A549 (cell line): ENCODE results near the gene BSDC1.

Source experiments
- BHLHE40 ChIP-seq: IDR thresholded peaks from 2 replicates; pipeline ENCODE4 v1.6.1; 2012; ENCODE audit warnings: low read depth, low read length, inconsistent platforms
- CHD2 ChIP-seq: fragments of 150-350 bp; IDR thresholded peaks from 2 replicates; pipeline ENCODE4 v1.6.1; 2014; ENCODE audit warnings: low read length; ENCODE audit not compliant: partially characterized antibody
- CTCF ChIP-seq: fragments of >200 bp; sonication (Bioruptor Twin); formaldehyde crosslinking; IDR thresholded peaks from 3 replicates; pipeline ENCODE4 v1.5.1; 2016
- EP300 ChIP-seq, 2 experiments: fragments of >200 bp; sonication (Bioruptor Twin); formaldehyde crosslinking; IDR thresholded peaks; 2 replicates in 1 of 2; 3 replicates in 1 of 2; pipeline ENCODE4 v1.6.1; 2016 to 2017
- ESRRA ChIP-seq: fragments of 150-350 bp; IDR thresholded peaks from 2 replicates; pipeline ENCODE4 v1.6.1; 2014; ENCODE audit warnings: mild to moderate bottlenecking, low read length, borderline replicate concordance
- HMGXB4 ChIP-seq: fragments of 250-450 bp; sonication (Bioruptor Pico); IDR thresholded peaks from 2 replicates; pipeline ENCODE4 v1.5.0; 2021; ENCODE audit warnings: mild to moderate bottlenecking, moderate library complexity, borderline replicate concordance
- MAFK ChIP-seq: fragments of 450-650 bp; IDR thresholded peaks from 2 replicates; pipeline ENCODE4 v1.6.1; 2014; ENCODE audit not compliant: partially characterized antibody
- POLR2A ChIP-seq: IDR thresholded peaks from 2 replicates; pipeline ENCODE4 v1.6.1; 2012; ENCODE audit warnings: mild to moderate bottlenecking, low read length
- RAD21 ChIP-seq, 2 experiments: fragments of >200 bp in 1 of 2; sonication (Bioruptor Twin) in 1 of 2; formaldehyde crosslinking in 1 of 2; IDR thresholded peaks in 1 of 2; conservative IDR thresholded peaks in 1 of 2; 2 replicates in 1 of 2; 3 replicates in 1 of 2; pipeline ENCODE4 v1.6.1; 2012 to 2018; ENCODE audit warnings: inconsistent platforms in 1 of 2
- TP53 ChIP-seq: fragments of 250-450 bp; sonication (Bioruptor Pico); IDR thresholded peaks from 2 replicates; pipeline ENCODE4 v1.5.0; 2021; ENCODE audit warnings: mild to moderate bottlenecking, moderate library complexity
- ZFP36 ChIP-seq: fragments of 450-650 bp; IDR thresholded peaks from 2 replicates; pipeline ENCODE4 v1.6.1; 2014; ENCODE audit warnings: borderline replicate concordance; ENCODE audit not compliant: partially characterized antibody
- ZNF302 ChIP-seq: fragments of 250-450 bp; sonication (Bioruptor Pico); IDR thresholded peaks from 2 replicates; pipeline ENCODE4 v1.9.0; 2021; ENCODE audit warnings: inconsistent platforms, mild to moderate bottlenecking, moderate library complexity
- TF ChIP-seq, protein P1 (sequence below): IDR thresholded peaks from 2 replicates; pipeline ENCODE4 v1.6.1; 2012; ENCODE audit warnings: low read depth, borderline replicate concordance

DNA sequence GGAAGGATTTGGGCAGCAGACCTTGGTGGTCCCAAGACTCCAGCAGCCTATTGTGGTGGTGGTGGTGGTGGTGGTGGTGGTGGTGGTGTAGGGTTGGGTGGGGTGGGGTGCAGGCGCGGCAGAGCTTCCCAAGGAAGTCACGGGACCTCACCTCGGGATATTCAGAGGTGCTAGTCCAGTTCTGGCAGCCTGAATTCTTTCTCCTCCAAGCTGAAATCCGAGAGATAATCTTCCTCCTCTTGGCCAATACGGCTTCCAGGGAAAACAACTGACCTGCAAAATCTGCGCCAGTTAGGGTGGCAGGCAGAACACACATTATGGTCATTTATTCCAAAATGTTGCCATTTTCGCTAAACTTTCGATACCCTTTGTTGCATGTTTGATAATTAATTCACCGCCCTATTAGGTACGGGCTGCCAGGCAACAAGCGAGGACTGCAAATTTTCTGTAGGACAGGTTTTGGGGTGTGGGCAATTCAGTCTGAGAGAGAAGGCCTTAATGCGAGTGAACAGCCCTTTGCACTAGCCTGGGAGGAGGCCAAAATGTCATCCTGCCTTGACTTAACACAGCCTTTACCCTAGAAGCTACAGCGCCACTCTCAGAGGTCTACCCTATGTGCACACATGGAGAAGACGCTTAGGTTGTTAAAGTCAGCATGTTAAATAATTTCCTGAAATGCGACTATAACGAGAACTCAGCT lies 33.2 kb upstream of the BSDC1 start:
- no peak for TF ChIP-seq MAFK
- no peak for TF ChIP-seq CTCF
- no peak for TF ChIP-seq TP53 (CRISPR knock-in tag)
- no peak for TF ChIP-seq CHD2
- TF ChIP-seq POLR2A = no peak
- TF ChIP-seq HMGXB4 (CRISPR knock-in tag) = no peak
- TF ChIP-seq BHLHE40 = no peak
- TF ChIP-seq ESRRA = no peak
- no peak for TF ChIP-seq ZFP36
- TF ChIP-seq RAD21 (conservative IDR thresholded peaks at IDR 0.05 in 1 of 2, IDR thresholded peaks at IDR 0.05 in 1 of 2) = no peak
- TF ChIP-seq ZNF302 (CRISPR knock-in tag) = no peak
- no peak for TF ChIP-seq EP300 (IDR thresholded peaks at IDR 0.05)
- TF ChIP-seq, protein P1, sequence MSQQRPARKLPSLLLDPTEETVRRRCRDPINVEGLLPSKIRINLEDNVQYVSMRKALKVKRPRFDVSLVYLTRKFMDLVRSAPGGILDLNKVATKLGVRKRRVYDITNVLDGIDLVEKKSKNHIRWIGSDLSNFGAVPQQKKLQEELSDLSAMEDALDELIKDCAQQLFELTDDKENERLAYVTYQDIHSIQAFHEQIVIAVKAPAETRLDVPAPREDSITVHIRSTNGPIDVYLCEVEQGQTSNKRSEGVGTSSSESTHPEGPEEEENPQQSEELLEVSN = no peak
